Neuronal stem cell (in vitro differentiated cells): ENCODE measurements around the gene RAD51B.

Experiments
- DNase-seq: peaks from one replicate; pipeline ENCODE4 v3.0.0-alpha.2; 2013; ENCODE audit warnings: low spot score
- H2AFZ ChIP-seq: one replicate; pipeline ENCODE4 v1.6.1; 2013; ENCODE audit warnings: mild to moderate bottlenecking, low read length, inconsistent platforms
- H2AK5ac ChIP-seq: 2 replicates; pipeline ENCODE4 v1.6.1; 2013; ENCODE audit warnings: low read depth, mild to moderate bottlenecking, inconsistent platforms, low read length, moderate library complexity, mixed read lengths
- H2BK120ac ChIP-seq: 2 replicates; pipeline ENCODE4 v1.6.1; 2013; ENCODE audit warnings: low read depth, mild to moderate bottlenecking, inconsistent platforms, low read length, moderate library complexity, mixed read lengths
- H2BK12ac ChIP-seq: one replicate; pipeline ENCODE4 v1.6.1; 2013; ENCODE audit warnings: low read length, inconsistent platforms
- H2BK15ac ChIP-seq: 2 replicates; pipeline ENCODE4 v1.6.1; 2013; ENCODE audit warnings: mild to moderate bottlenecking, low read length, inconsistent platforms, mixed read lengths
- H2BK5ac ChIP-seq: one replicate; pipeline ENCODE4 v1.6.1; 2013; ENCODE audit warnings: inconsistent platforms, mild to moderate bottlenecking, low read length, moderate library complexity
- H3K14ac ChIP-seq: one replicate; pipeline ENCODE4 v1.6.1; 2013; ENCODE audit warnings: low read length, inconsistent platforms
- H3K18ac ChIP-seq: 2 replicates; pipeline ENCODE4 v1.6.1; 2013; ENCODE audit warnings: low read length, inconsistent platforms
- H3K23ac ChIP-seq: 2 replicates; pipeline ENCODE4 v1.6.1; 2013; ENCODE audit warnings: low read depth, mild to moderate bottlenecking, mixed read lengths, low read length, inconsistent platforms; ENCODE audit not compliant: poor library complexity
- H3K27ac ChIP-seq: replicated peaks from 3 replicates; pipeline ENCODE4 v1.5.1; 2013; ENCODE audit warnings: low read length, inconsistent platforms
- H3K27me3 ChIP-seq, 3 experiments: 2 replicates each; pipeline ENCODE4 v1.6.1; 2013; ENCODE audit warnings: low read length in 3 of 3, mild to moderate bottlenecking in 2 of 3, inconsistent platforms in 1 of 3, low read depth in 1 of 3, mixed read lengths in 1 of 3, moderate library complexity in 1 of 3; ENCODE audit not compliant: control insufficient read depth in 3 of 3, insufficient read depth in 3 of 3
- H3K36me3 ChIP-seq, 2 donors: replicated peaks in 1 of 2; 2 replicates each; pipeline ENCODE4 v1.6.1; 2013; ENCODE audit warnings: low read length in 2 of 2; ENCODE audit not compliant: control insufficient read depth in 2 of 2, insufficient read depth in 2 of 2
- H3K4ac ChIP-seq: 2 replicates; pipeline ENCODE4 v1.6.1; 2013; ENCODE audit warnings: inconsistent platforms, mild to moderate bottlenecking, low read length, moderate library complexity
- H3K4me1 ChIP-seq, 2 donors: 1 replicate in 1 of 2; 2 replicates in 1 of 2; pipeline ENCODE4 v1.6.1; 2013; ENCODE audit warnings: low read length in 2 of 2, low read depth in 1 of 2; ENCODE audit not compliant: control insufficient read depth in 2 of 2, insufficient read depth in 1 of 2
- H3K4me2 ChIP-seq: one replicate; pipeline ENCODE4 v1.6.1; 2013; ENCODE audit warnings: mild to moderate bottlenecking, low read length, inconsistent platforms; ENCODE audit not compliant: insufficient read depth, poor library complexity, severe bottlenecking
- H3K4me3 ChIP-seq, 2 donors: 2 replicates each; pipeline ENCODE4 v1.5.1; 2013; ENCODE audit warnings: low read length in 2 of 2, mild to moderate bottlenecking in 2 of 2, inconsistent platforms in 1 of 2, moderate library complexity in 1 of 2
- H3K79me1 ChIP-seq: one replicate; pipeline ENCODE4 v1.6.1; 2013; ENCODE audit warnings: low read depth, mild to moderate bottlenecking, inconsistent platforms, low read length, moderate library complexity
- H3K9ac ChIP-seq: one replicate; pipeline ENCODE4 v1.6.1; 2013; ENCODE audit warnings: mild to moderate bottlenecking, low read depth, low read length, inconsistent platforms; ENCODE audit not compliant: poor library complexity
- H3K9me3 ChIP-seq, 2 donors: replicated peaks in 1 of 2; 2 replicates each; pipeline versions ENCODE3 to v1.6.1; 2013; ENCODE audit warnings: low read length in 2 of 2, mild to moderate bottlenecking in 2 of 2, inconsistent platforms in 1 of 2, low read depth in 1 of 2, mixed read lengths in 1 of 2, moderate library complexity in 1 of 2; ENCODE audit not compliant: control insufficient read depth in 2 of 2, insufficient read depth in 1 of 2
- H4K8ac ChIP-seq: one replicate; pipeline ENCODE4 v1.6.1; 2013; ENCODE audit warnings: low read depth, mild to moderate bottlenecking, inconsistent platforms, low read length, moderate library complexity
- H4K91ac ChIP-seq: one replicate; pipeline ENCODE4 v1.6.1; 2013; ENCODE audit warnings: low read length, low read depth, mild to moderate bottlenecking, inconsistent platforms; ENCODE audit not compliant: poor library complexity
- WGBS, 2 donors: extraction: QIAGEN DNeasy Blood & Tissue Kit; methylation state at CpG; one replicate each; pipeline ENCODE4 v1.1.7; 2013; ENCODE audit warnings: missing lambda C conversion rate in 2 of 2, mixed read lengths in 1 of 2; ENCODE audit not compliant: insufficient read length in 2 of 2, insufficient replicate concordance in 1 of 2; ENCODE audit errors: extremely low coverage in 2 of 2; 5-methylcytosine and 5-hydroxymethylcytosine counted together

RAD51B gene

DNA sequence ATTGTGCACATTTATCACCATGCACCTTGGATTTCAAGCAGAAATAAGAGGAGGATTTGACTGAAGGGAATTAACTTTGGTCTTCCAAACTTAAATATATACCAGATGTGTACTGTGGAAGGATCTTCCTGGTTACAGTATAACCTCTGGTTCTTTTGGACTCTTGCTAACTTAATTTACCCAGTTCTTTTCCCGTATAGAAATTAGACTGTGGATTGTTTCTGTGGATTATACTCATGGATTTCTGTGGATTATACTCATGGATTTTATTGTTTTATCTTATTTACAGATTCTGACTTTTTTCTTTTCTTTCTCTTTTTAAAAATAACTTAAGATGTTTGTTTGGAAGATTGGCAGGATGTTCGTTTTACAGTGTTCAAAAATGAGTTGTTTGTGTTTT, 215.3 kb downstream of the RAD51B start:
- Histone ChIP-seq H3K14ac (no peak overlapping the region), H3K18ac (no peak overlapping the region), H3K4me1 (no peaks in the 10 kb centered on the region), H3K9ac (no peak overlapping the region), H3K79me1 (no peaks in the 10 kb centered on the region), H2BK15ac (no peak overlapping the region), H2AFZ (no peak overlapping the region), H2BK5ac (no peak overlapping the region), H3K4ac (no peak overlapping the region), H2BK120ac (no peak overlapping the region), H3K27me3 (no peaks in the 10 kb centered on the region), H3K4me2 (no peak overlapping the region), H3K9me3 (peaks cover 2 to 4% of the 10 kb centered on the region in 2 donors), H3K23ac (no peak overlapping the region), H3K27ac (no peak overlapping the region), H3K4me3 (no peak overlapping the region), H4K91ac (no peak overlapping the region), H2BK12ac (no peak overlapping the region), H2AK5ac (no peak overlapping the region), H3K36me3 (no peaks in the 10 kb centered on the region), H4K8ac (no peak overlapping the region)
- WGBS, 2 donors, result no CpG with 5 or more reads among the region's 2 CpGs
- no peak for DNase-seq

DNA sequence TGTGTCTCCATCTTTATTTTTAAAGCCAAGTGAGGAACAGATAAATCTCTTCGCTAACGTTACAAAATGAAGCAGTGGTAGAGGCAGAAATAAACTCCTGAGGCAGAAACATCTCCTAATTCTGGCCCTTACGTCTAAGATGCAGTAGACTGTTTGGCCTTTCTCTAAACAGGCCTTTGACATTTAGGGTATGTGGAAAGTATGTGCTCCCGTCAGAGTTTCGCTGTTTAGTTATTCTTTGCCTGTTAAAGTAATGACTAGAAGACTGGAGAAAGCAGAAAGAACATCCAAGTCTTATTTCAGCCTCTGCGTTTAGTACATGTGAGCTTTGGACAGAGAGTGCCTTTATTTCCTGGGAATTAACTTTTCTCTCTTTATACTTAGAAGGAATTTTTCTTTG, 216.6 kb downstream of the RAD51B start:
- no peak overlapping the region for H3K4me2 ChIP-seq
- H2BK120ac ChIP-seq, result no peak overlapping the region
- no peaks in the 10 kb centered on the region for H3K4me1 ChIP-seq
- no peak overlapping the region for H3K9ac ChIP-seq
- H3K27me3 ChIP-seq, result no peaks in the 10 kb centered on the region
- H2BK12ac ChIP-seq, result no peak overlapping the region
- no peak overlapping the region for H3K14ac ChIP-seq
- H3K18ac ChIP-seq, result no peak overlapping the region
- no peak overlapping the region for H4K8ac ChIP-seq
- no peak overlapping the region for H2AK5ac ChIP-seq
- no peaks in the 10 kb centered on the region for H3K36me3 ChIP-seq
- WGBS, 2 donors, result no CpG with 5 or more reads among the region's 6 CpGs
- no peak overlapping the region for H2BK5ac ChIP-seq
- no peak overlapping the region for H3K4ac ChIP-seq
- peaks cover 0 to 2% of the 10 kb centered on the region in 2 donors for H3K9me3 ChIP-seq
- H3K4me3 ChIP-seq, result no peak overlapping the region
- H3K27ac ChIP-seq, result no peak overlapping the region
- DNase-seq, result no peak
- no peak overlapping the region for H4K91ac ChIP-seq
- H3K79me1 ChIP-seq, result no peaks in the 10 kb centered on the region
- no peak overlapping the region for H2BK15ac ChIP-seq
- H2AFZ ChIP-seq, result no peak overlapping the region
- no peak overlapping the region for H3K23ac ChIP-seq

DNA sequence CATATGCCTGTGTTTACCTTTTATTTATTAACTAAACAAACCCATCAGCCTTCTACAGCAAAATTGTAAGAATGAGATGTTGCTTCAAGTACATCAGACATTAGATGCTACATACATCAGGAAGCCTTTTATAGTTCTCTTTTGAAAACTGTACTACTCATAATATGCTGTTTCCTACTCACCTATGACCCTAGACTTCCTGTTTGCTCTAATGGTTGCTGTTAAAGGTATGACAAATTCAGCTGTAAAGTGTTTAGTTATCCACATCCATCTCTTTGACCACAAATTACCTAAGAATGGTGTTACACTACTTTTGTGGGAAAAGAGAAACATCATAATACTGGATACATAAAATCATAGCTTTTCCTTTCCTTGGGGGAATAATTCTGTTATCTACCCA, 220.0 kb downstream of the RAD51B start:
- Histone ChIP-seq H3K27me3 (no peaks in the 10 kb centered on the region), H3K14ac (no peak overlapping the region), H3K9me3 (no peaks in the 10 kb centered on the region), H2BK12ac (no peak overlapping the region), H2AFZ (no peak overlapping the region), H4K91ac (no peak overlapping the region), H3K23ac (no peak overlapping the region), H3K4ac (no peak overlapping the region), H2BK120ac (no peak overlapping the region), H2BK5ac (no peak overlapping the region), H3K36me3 (no peaks in the 10 kb centered on the region), H2BK15ac (no peak overlapping the region), H3K18ac (no peak overlapping the region), H4K8ac (no peak overlapping the region), H3K4me1 (peaks cover 8 to 29% of the 10 kb centered on the region in 2 donors), H3K4me2 (no peak overlapping the region), H3K4me3 (no peak overlapping the region), H3K9ac (no peak overlapping the region), H3K27ac (no peak overlapping the region), H3K79me1 (no peaks in the 10 kb centered on the region), H2AK5ac (no peak overlapping the region)
- DNase-seq, result no peak

DNA sequence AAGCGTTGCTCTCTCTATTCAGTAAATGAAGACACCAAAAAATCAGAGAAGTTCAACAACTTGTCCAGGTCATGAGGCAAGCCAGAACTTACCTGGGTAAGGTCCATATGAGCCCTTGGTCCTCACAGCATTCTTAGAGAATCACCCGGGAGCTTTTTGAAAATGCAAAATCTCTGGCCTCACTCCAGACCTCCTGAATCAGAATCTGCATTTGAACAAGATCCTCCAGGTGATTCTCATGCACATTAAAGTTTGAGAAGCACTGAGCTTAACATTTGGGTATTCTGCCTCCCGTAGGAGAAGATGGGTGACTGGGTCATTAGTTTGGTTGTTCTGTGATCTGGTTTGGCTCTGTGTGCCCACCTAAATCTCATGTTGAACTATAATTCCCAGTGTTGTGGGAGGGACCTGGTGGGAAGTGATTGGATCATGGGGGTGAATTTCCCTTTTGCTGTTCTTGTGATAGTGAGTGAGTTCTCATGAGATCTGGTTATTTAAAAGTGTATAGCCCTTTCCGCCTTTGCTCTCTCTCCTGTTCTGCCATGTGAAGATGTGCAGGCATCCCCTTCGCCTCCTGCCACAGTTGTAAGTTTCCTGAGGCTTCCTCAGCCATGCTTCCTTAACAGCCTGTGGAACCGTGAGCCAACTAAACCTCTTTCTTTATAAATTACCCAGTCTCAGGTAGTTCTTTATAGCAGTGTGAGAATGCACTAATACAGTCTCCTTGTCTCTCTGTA, 221.2 kb downstream of the RAD51B start:
- Histone ChIP-seq H2BK15ac (no peak overlapping the region), H3K27me3 (no peaks in the 10 kb centered on the region), H4K8ac (no peak overlapping the region), H3K79me1 (no peaks in the 10 kb centered on the region), H3K4me3 (no peak overlapping the region), H3K27ac (no peak overlapping the region), H3K9me3 (no peaks in the 10 kb centered on the region), H3K9ac (no peak overlapping the region), H3K23ac (no peak overlapping the region), H3K4me1 (peaks cover 8 to 29% of the 10 kb centered on the region in 2 donors), H3K36me3 (no peaks in the 10 kb centered on the region), H2BK120ac (no peak overlapping the region), H2AK5ac (no peak overlapping the region), H4K91ac (no peak overlapping the region), H3K4me2 (no peak overlapping the region), H3K14ac (no peak overlapping the region), H3K4ac (no peak overlapping the region), H2BK12ac (no peak overlapping the region), H2AFZ (no peak overlapping the region), H3K18ac (no peak overlapping the region), H2BK5ac (no peak overlapping the region)
- WGBS, 2 donors, result no CpG with 5 or more reads among the region's 6 CpGs
- no peak for DNase-seq
